GM12878 (cell line): ENCODE measurements around the gene PARK7. TPM values are rescaled to one million over a fixed set of nuclear protein-coding genes. Genes with fewer than 3 reads are reported as not detected.
"Not testable (repeated sequence)": the region's sequence is repeated elsewhere in the genome, so short reads cannot be mapped to it uniquely, and the experiment has no call there.

Source experiments
- ATAC-seq: fragments of 200-7000 bp; cut with Tn5 transposase; 3 replicates; pipeline ENCODE4 v1.9.1; 2020; ENCODE audit warnings: mild to moderate bottlenecking, moderate library complexity
- BruUV-seq: library from RNA; stranded (reverse); fragments of 400-500 nt; replicated peaks from 2 replicates; lab custom pipeline; 2021; lab: Mats Ljungman, UMichigan
- CTCF ChIA-PET: fragments of 300-600 bp; sonication (Branson Sonifier 250); formaldehyde crosslinking; extraction: SDS; loops from one replicate; lab custom pipeline; 2021; ENCODE audit warnings: inconsistent platforms; lab: Yijun Ruan, JAX
- POLR2A ChIA-PET: fragments of 350-600 bp; formaldehyde crosslinking; extraction: SDS; loops from one replicate; lab custom pipeline; 2021; ENCODE audit warnings: inconsistent platforms; lab: Charles Lee
- RAD21 ChIA-PET: fragments of 300-600 bp; sonication (Branson Sonifier 250); formaldehyde crosslinking; loops from one replicate; lab custom pipeline; 2023; ENCODE audit warnings: antibody characterized with exemption; ENCODE audit not compliant: unreplicated experiment; lab: Charles Lee
- SMC1A ChIA-PET: fragments of 300-600 bp; sonication (Branson Sonifier 250); formaldehyde crosslinking; loops from one replicate; lab custom pipeline; 2023; ENCODE audit not compliant: unreplicated experiment, uncharacterized antibody; lab: Charles Lee
- DNase-seq: peaks from one replicate; pipeline ENCODE4 v3.0.0-alpha.2; 2011; ENCODE audit warnings: low read depth, low spot score
- FAIRE-seq: peaks from 3 replicates; lab custom pipeline; 2011; peaks lifted over from hg19 to GRCh38; lab: Jason Lieb, UNC
- H2AFZ ChIP-seq: 2 replicates; pipeline ENCODE4 v1.6.0; 2011; ENCODE audit warnings: low read depth, low read length, control low read depth; ENCODE audit not compliant: control insufficient read depth
- H3K27ac ChIP-seq: 2 replicates; pipeline ENCODE4 v1.5.1; 2011; ENCODE audit warnings: control low read depth; ENCODE audit not compliant: control insufficient read depth, insufficient read depth
- H3K27me3 ChIP-seq, 2 experiments: replicated peaks in 1 of 2; 2 replicates each; pipeline versions ENCODE4 v1.6.0 to v1.6.1; 2011; ENCODE audit warnings: low read length in 1 of 2; ENCODE audit not compliant: control insufficient read depth in 2 of 2, insufficient read depth in 2 of 2
- H3K36me3 ChIP-seq, 2 experiments: 2 replicates each; pipeline ENCODE4 v1.5.1; 2011; ENCODE audit warnings: low read length in 1 of 2; ENCODE audit not compliant: control insufficient read depth in 2 of 2, insufficient read depth in 2 of 2
- H3K4me1 ChIP-seq: 2 replicates; pipeline ENCODE4 v1.6.1; 2011; ENCODE audit warnings: mild to moderate bottlenecking, low read length, moderate library complexity, mixed read lengths; ENCODE audit not compliant: control insufficient read depth, insufficient read depth
- H3K4me2 ChIP-seq: 2 replicates; pipeline ENCODE4 v1.6.0; 2011; ENCODE audit warnings: control low read depth; ENCODE audit not compliant: control insufficient read depth, insufficient read depth
- H3K4me3 ChIP-seq: fragments of 200-600 bp; sonication (generic); 2 replicates; pipeline ENCODE4 v1.5.1; 2016
- H3K79me2 ChIP-seq: 2 replicates; pipeline ENCODE4 v1.6.0; 2011; ENCODE audit warnings: low read length; ENCODE audit not compliant: control insufficient read depth, insufficient read depth
- H3K9ac ChIP-seq: 2 replicates; pipeline ENCODE4 v1.8.0; 2011; ENCODE audit warnings: low read length, control low read depth, mixed read lengths; ENCODE audit not compliant: control insufficient read depth, insufficient read depth
- H3K9me3 ChIP-seq: replicated peaks from 3 replicates; pipeline ENCODE4 v1.5.1; 2011; ENCODE audit warnings: mild to moderate bottlenecking, low read length; ENCODE audit not compliant: control insufficient read depth, insufficient read depth
- H4K20me1 ChIP-seq: 2 replicates; pipeline ENCODE4 v1.6.0; 2011; ENCODE audit not compliant: control insufficient read depth, insufficient read depth
- CHD1 ChIP-seq: IDR thresholded peaks from 2 replicates; pipeline ENCODE4 v1.6.1; 2012; ENCODE audit warnings: low read depth, low read length, improper control_type of control experiment
- KLF5 ChIP-seq: fragments of 450-650 bp; IDR thresholded peaks from 2 replicates; pipeline ENCODE4 v1.6.1; 2014; ENCODE audit warnings: mild to moderate bottlenecking; ENCODE audit not compliant: partially characterized antibody
- LARP7 ChIP-seq: fragments of 450-650 bp; IDR thresholded peaks from 2 replicates; pipeline ENCODE4 v1.6.1; 2017; ENCODE audit warnings: mild to moderate bottlenecking
- NFYA ChIP-seq: IDR thresholded peaks from 2 replicates; pipeline ENCODE4 v1.6.1; 2011; ENCODE audit warnings: low read depth, mild to moderate bottlenecking, low read length, improper control_type of control experiment, borderline replicate concordance
- NRF1 ChIP-seq: conservative IDR thresholded peaks from 2 replicates; pipeline ENCODE4 v1.6.1; 2011; ENCODE audit warnings: mild to moderate bottlenecking, low read depth, low read length, improper control_type of control experiment
- PKNOX1 ChIP-seq: fragments of 450-650 bp; IDR thresholded peaks from 2 replicates; pipeline ENCODE4 v1.6.1; 2016; ENCODE audit warnings: mild to moderate bottlenecking
- WRNIP1 ChIP-seq: IDR thresholded peaks from 2 replicates; pipeline ENCODE4 v1.6.1; 2011; ENCODE audit warnings: low read depth, low read length, improper control_type of control experiment, borderline replicate concordance
- ZNF24 ChIP-seq: fragments of 450-650 bp; IDR thresholded peaks from 2 replicates; pipeline ENCODE4 v1.6.1; 2017; ENCODE audit warnings: antibody characterized with exemption, mild to moderate bottlenecking
- WGBS: methylation state at CpG from one replicate; pipeline ENCODE4 v1.1.6; 2016; ENCODE audit warnings: low lambda C conversion rate; ENCODE audit not compliant: insufficient replicate concordance, insufficient coverage; ENCODE audit errors: missing lambda C conversion rate; 5-methylcytosine and 5-hydroxymethylcytosine counted together
- in situ Hi-C: fragments of 300-500 bp; cut with MboI; formaldehyde crosslinking; loops from 9 replicates; pipeline ENCODE4 v1.14.3; 2018; ENCODE audit warnings: mixed read lengths
- intact Hi-C: fragments of 100-400 bp; cut with micrococcal nuclease; formaldehyde crosslinking; loops from one replicate; pipeline ENCODE4 v1.14.2; 2022; ENCODE audit not compliant: unreplicated experiment
- polyA plus RNA-seq, 11 experiments: library from polyadenylated mRNA; depleted of rRNA in 4 of 11; unstranded in 6 of 11; stranded (reverse) in 5 of 11; fragments of >200 nt; fragmentation: Nextera tagmentation in 4 of 11; fragmentation: Illumina TruSeq in 1 of 11; extraction: Ambion mirVana in 4 of 11; extraction: Trizol in 1 of 11; gene quantifications; 1 replicate in 1 of 11; 2 replicates in 10 of 11; pipeline versions ENCODE4 v1.2.1 to v1.2.3, GENCODE V29; 2011 to 2016; ENCODE audit warnings: inconsistent platforms in 2 of 11, missing spikeins in 2 of 11, low read depth in 1 of 11
- total RNA-seq, 4 experiments: library from RNA; depleted of rRNA in 3 of 4; stranded (reverse); fragments of >200 nt in 3 of 4; fragmentation: Illumina TruSeq in 1 of 4; extraction: Trizol in 1 of 4; gene quantifications; 2 replicates each; pipeline versions ENCODE4 v1.2.1 to v1.2.3, GENCODE V29; 2013 to 2021

PARK7 gene
- total and polyA plus RNA-seq, 10 of the 15 experiments (the other 5 are each of a cell fraction or from before 2014, with no cell fraction given): 267 to 1,056 (median 495) TPM

GRCh38 chr1:7917971-7918370 lies 43.5 kb upstream of the PARK7 start:
- H3K4me1 ChIP-seq, H3K27ac ChIP-seq, in situ Hi-C loops, ATAC-seq, FAIRE-seq, H3K9me3 ChIP-seq, DNase-seq, H3K9ac ChIP-seq, H3K4me3 ChIP-seq, CTCF ChIA-PET, BruUV-seq, H3K4me2 ChIP-seq, RAD21 ChIA-PET, H3K36me3 ChIP-seq, H3K27me3 ChIP-seq, SMC1A ChIA-PET, H4K20me1 ChIP-seq, H3K79me2 ChIP-seq, intact Hi-C loops, POLR2A ChIA-PET, H2AFZ ChIP-seq: not testable (repeated sequence)
- 42% methylated on average over 5 of the region's 5 CpGs for WGBS

GRCh38 chr1:7919880-7920279 lies 41.6 kb upstream of the PARK7 start:
- TF ChIP-seq KLF5: no peak
- no peak for TF ChIP-seq ZNF24
- no peak for TF ChIP-seq WRNIP1
- TF ChIP-seq CHD1: no peak
- TF ChIP-seq NRF1: no peak
- TF ChIP-seq LARP7: no peak
- TF ChIP-seq PKNOX1: no peak
- no peak for TF ChIP-seq NFYA
- no peaks in the 10 kb centered on the region for H3K36me3 ChIP-seq

More at GRCh38 chr1:7919880-7920279, 41.6 kb upstream of the PARK7 start:
- Histone ChIP-seq H3K27ac (no peak overlapping the region), H3K4me2 (no peak overlapping the region), H3K4me1 (no peaks in the 10 kb centered on the region), H4K20me1 (no peaks in the 10 kb centered on the region), H3K4me3 (no peak overlapping the region), H3K9me3 (no peaks in the 10 kb centered on the region), H2AFZ (no peak overlapping the region), H3K9ac (no peak overlapping the region), H3K27me3 (no peaks in the 10 kb centered on the region), H3K79me2 (no peaks in the 10 kb centered on the region)
- ChIA-PET POLR2A (no interaction called here), SMC1A (no interaction called here), RAD21 (interaction anchor here (0.8 kb wide), 1 partner anchor 56 kb away, joined by 5 read pairs; no protein-coding TSS in a partner anchor), CTCF (interaction anchor here (0.7 to 1.4 kb wide), 5 partner anchors 12 to 252 kb away, joined by 3 to 5 read pairs (median 3); no protein-coding TSS in a partner anchor)
- 54% methylated on average over 5 of the region's 5 CpGs for WGBS
- DNase-seq (no peak), FAIRE-seq (no peak), ATAC-seq (no peak)
- no TSS peak for BruUV-seq
- in situ Hi-C loops: no loop called here
- intact Hi-C loops: no loop called here
